Type B pancreatic cell (in vitro differentiated cells): ENCODE data around the gene MYO5B. TPM values are rescaled to one million over a fixed set of nuclear protein-coding genes. Genes with fewer than 3 reads are reported as not detected.

ENCODE experiments used
- DNase-seq: peaks from one replicate; pipeline ENCODE4 v3.0.0; 2021; ENCODE audit warnings: mixed read lengths; ENCODE audit not compliant: unreplicated experiment; ENCODE audit errors: extremely low spot score
- H3K27ac Mint-ChIP-seq: 2 replicates; pipeline ENCODE4 v1.8.0; 2021; ENCODE audit warnings: mild to moderate bottlenecking, mixed read lengths
- H3K27me3 Mint-ChIP-seq: 2 replicates; pipeline ENCODE4 v1.8.0; 2021; ENCODE audit warnings: mixed read lengths
- H3K36me3 Mint-ChIP-seq: 2 replicates; pipeline ENCODE4 v1.8.0; 2021; ENCODE audit warnings: mixed read lengths
- H3K4me1 Mint-ChIP-seq: one replicate; pipeline ENCODE4 v1.8.0; 2021; ENCODE audit warnings: mixed read lengths; ENCODE audit not compliant: unreplicated experiment
- H3K4me3 Mint-ChIP-seq: 2 replicates; pipeline ENCODE4 v1.8.0; 2021; ENCODE audit warnings: mild to moderate bottlenecking, mixed read lengths
- H3K9me3 Mint-ChIP-seq: 2 replicates; pipeline ENCODE4 v1.8.0; 2021; ENCODE audit warnings: mixed read lengths
- CTCF ChIP-seq: fragments of 200-600 bp; sonication (generic); conservative IDR thresholded peaks from 2 replicates; pipeline ENCODE4 v1.5.0; 2021; ENCODE audit warnings: antibody characterized with exemption, mild to moderate bottlenecking
- total RNA-seq: library from RNA; stranded (reverse); gene quantifications from 2 replicates; pipeline ENCODE4 v1.2.1, GENCODE V29; 2021; ENCODE audit warnings: low replicate concordance

The MYO5B gene
- total RNA-seq, 1 donor from 2014 or later: 51.7 TPM

- no peak for TF ChIP-seq CTCF
- Mint-ChIP-seq H3K27ac (no peak overlapping the region), H3K36me3 (peaks cover 44% of the 10 kb centered on the region), H3K9me3 (peaks cover 5% of the 10 kb centered on the region), H3K4me1 (peaks cover 4% of the 10 kb centered on the region), H3K4me3 (no peak overlapping the region), H3K27me3 (no peaks in the 10 kb centered on the region)
- no peak for DNase-seq
Measured at GRCh38 chr18:49832221-49832647, 362.7 kb downstream of the MYO5B start.

DNA sequence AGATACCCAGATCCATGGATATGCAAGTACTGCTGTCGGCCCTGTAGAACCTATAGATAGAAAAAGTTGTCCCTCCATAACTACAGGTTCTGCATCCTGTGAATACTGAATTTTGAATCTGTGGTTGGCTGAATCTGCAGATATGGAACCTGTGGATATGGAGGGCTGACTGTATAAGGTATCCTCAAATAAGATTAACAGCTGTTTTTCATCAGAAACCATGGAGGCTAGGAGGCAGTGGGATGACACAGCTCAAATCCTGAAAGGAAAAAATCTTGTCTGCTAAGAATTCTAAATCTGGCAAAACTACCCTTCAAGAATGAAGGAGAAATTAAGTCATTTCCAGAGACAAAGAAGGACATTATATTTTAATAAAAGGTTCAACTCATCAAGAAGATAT is 367.0 kb downstream of the MYO5B start:
- Mint-ChIP-seq H3K27ac (no peak overlapping the region), H3K4me1 (no peaks in the 10 kb centered on the region), H3K27me3 (no peaks in the 10 kb centered on the region), H3K4me3 (no peak overlapping the region), H3K9me3 (peaks cover 5% of the 10 kb centered on the region), H3K36me3 (peaks cover 38% of the 10 kb centered on the region)
- no peak for TF ChIP-seq CTCF
- DNase-seq: no peak

- Mint-ChIP-seq H3K36me3 (peaks cover 31% of the 10 kb centered on the region), H3K27me3 (no peaks in the 10 kb centered on the region), H3K9me3 (peaks cover 10% of the 10 kb centered on the region), H3K4me3 (no peak overlapping the region), H3K4me1 (peaks cover 9% of the 10 kb centered on the region), H3K27ac (peak overlapping the region; percentile 68)
- no peak for DNase-seq
- TF ChIP-seq CTCF: no peak
Measured at GRCh38 chr18:49819823-49820671, 374.9 kb downstream of the MYO5B start.

GRCh38 chr18:49819071-49819662 is 375.8 kb downstream of the MYO5B start:
- Mint-ChIP-seq H3K9me3 (peaks cover 10% of the 10 kb centered on the region), H3K4me3 (no peak overlapping the region), H3K27me3 (no peaks in the 10 kb centered on the region), H3K36me3 (peaks cover 26% of the 10 kb centered on the region), H3K27ac (peak overlapping the region; percentile 68), H3K4me1 (peaks cover 9% of the 10 kb centered on the region)
- TF ChIP-seq CTCF: no peak
- DNase-seq: no peak

- H3K36me3 Mint-ChIP-seq: peaks cover 26% of the 10 kb centered on the region
- H3K27ac Mint-ChIP-seq: peak overlapping the region; percentile 95
- no peak for TF ChIP-seq CTCF
- no peaks in the 10 kb centered on the region for H3K27me3 Mint-ChIP-seq
- H3K9me3 Mint-ChIP-seq: peaks cover 10% of the 10 kb centered on the region
- DNase-seq: no peak
- peak overlapping the region; percentile 62 for H3K4me3 Mint-ChIP-seq
- H3K4me1 Mint-ChIP-seq: peaks cover 9% of the 10 kb centered on the region
Measured at GRCh38 chr18:49817947-49818346, 377.0 kb downstream of the MYO5B start.
